Measurements from ENCODE around the gene SUN5. TPM values are rescaled to one million over a fixed set of nuclear protein-coding genes. Genes with fewer than 3 reads are reported as not detected.
"Not testable (repeated sequence)": the region's sequence is repeated elsewhere in the genome, so short reads cannot be mapped to it uniquely, and the experiment has no call there.

SUN5 gene
- total and polyA plus RNA-seq, 5 experiments from 2014 or later = not detected

- ATAC-seq (peak; percentile 21 to 43), DNase-seq (peak in 9 of 10 donors; percentile 28 to 78 (median 69))
- H3K27ac Mint-ChIP-seq = peak overlapping the region in 1 of 10 donors; percentile 98
- H3K4me1 Mint-ChIP-seq = peaks cover 11 to 68% (median 29%) of the 10 kb centered on the region in 4 donors
- H3K27me3 Mint-ChIP-seq = no peaks in the 10 kb centered on the region
- POLR2A ChIA-PET = interaction anchor here (0.5 to 4.2 kb wide), 9 partner anchors 10 to 433 kb away, joined by 3 to 25 read pairs (median 4); no protein-coding TSS in a partner anchor
- H3K36me3 Mint-ChIP-seq = no peaks in the 10 kb centered on the region
- H3K9me3 Mint-ChIP-seq = no peaks in the 10 kb centered on the region
- H3K4me3 Mint-ChIP-seq = peak overlapping the region in 9 of 10 donors; percentile 63 to 87 (median 77)
Measured at GRCh38 chr20:32967961-32968457, 36.2 kb downstream of the SUN5 start.

GRCh38 chr20:32966881-32967781 is 37.1 kb downstream of the SUN5 start:
- no peaks in the 10 kb centered on the region for H3K36me3 Mint-ChIP-seq
- H3K9me3 Mint-ChIP-seq = no peaks in the 10 kb centered on the region
- ATAC-seq (peak; percentile 43 to 48), DNase-seq (peak in 9 of 10 donors; percentile 34 to 85 (median 71))
- H3K27me3 Mint-ChIP-seq = no peaks in the 10 kb centered on the region
- H3K4me1 Mint-ChIP-seq = peaks cover 18 to 77% (median 32%) of the 10 kb centered on the region in 4 donors
- H3K4me3 Mint-ChIP-seq = peak overlapping the region in 9 of 10 donors; percentile 63 to 87 (median 77)
- peak overlapping the region in 1 of 10 donors; percentile 98 for H3K27ac Mint-ChIP-seq
- POLR2A ChIA-PET = interaction anchor here (0.6 to 4.2 kb wide), 10 partner anchors 9 to 432 kb away, joined by 3 to 25 read pairs (median 4); no protein-coding TSS in a partner anchor

- POLR2A ChIA-PET = interaction anchor here (0.6 to 4.2 kb wide), 7 partner anchors 9 to 110 kb away, joined by 3 to 25 read pairs (median 6); no protein-coding TSS in a partner anchor
- Mint-ChIP-seq H3K4me3 (peak overlapping the region in 9 of 10 donors; percentile 32 to 87 (median 77)), H3K4me1 (peaks cover 24 to 84% (median 38%) of the 10 kb centered on the region in 4 donors), H3K27me3 (no peaks in the 10 kb centered on the region), H3K27ac (peak overlapping the region in 1 of 10 donors; percentile 98), H3K9me3 (no peaks in the 10 kb centered on the region), H3K36me3 (no peaks in the 10 kb centered on the region)
- DNase-seq (peak in 1 of 10 donors; percentile 16), ATAC-seq (no peak)
Measured at GRCh38 chr20:32966382-32966781, 37.9 kb downstream of the SUN5 start.

- Mint-ChIP-seq H3K4me1 (peaks cover 26 to 89% (median 42%) of the 10 kb centered on the region in 4 donors), H3K4me3 (peak overlapping the region in 7 of 10 donors; percentile 33 to 87 (median 71)), H3K27ac (peak overlapping the region in 5 of 10 donors; percentile 67 to 98 (median 82)), H3K27me3 (no peaks in the 10 kb centered on the region), H3K36me3 (no peaks in the 10 kb centered on the region), H3K9me3 (no peaks in the 10 kb centered on the region)
- POLR2A ChIA-PET = interaction anchor here (0.9 to 4.2 kb wide), 6 partner anchors 8 to 20 kb away, joined by 3 to 25 read pairs (median 6); no protein-coding TSS in a partner anchor
- peak in 6 of 10 donors; percentile 30 to 57 (median 48) for DNase-seq
- ATAC-seq = peak; percentile 32 to 48
Measured at GRCh38 chr20:32965581-32966373, 38.5 kb downstream of the SUN5 start.

- H3K27ac Mint-ChIP-seq = peak overlapping the region in 5 of 10 donors; percentile 3 to 98 (median 74)
- no peaks in the 10 kb centered on the region for H3K27me3 Mint-ChIP-seq
- DNase-seq (no peak), ATAC-seq (no peak)
- POLR2A ChIA-PET = interaction anchor here (1.5 to 1.8 kb wide), 2 partner anchors 9 to 12 kb away, joined by 3 to 9 read pairs; no protein-coding TSS in a partner anchor
- H3K36me3 Mint-ChIP-seq = no peaks in the 10 kb centered on the region
- peak overlapping the region in 7 of 10 donors; percentile 33 to 78 (median 52) for H3K4me3 Mint-ChIP-seq
- H3K9me3 Mint-ChIP-seq = no peaks in the 10 kb centered on the region
- H3K4me1 Mint-ChIP-seq = peaks cover 26 to 87% (median 41%) of the 10 kb centered on the region in 4 donors
Measured at GRCh38 chr20:32965115-32965514, 39.1 kb downstream of the SUN5 start.

- Mint-ChIP-seq H3K27ac (peak overlapping the region in 2 of 10 donors; percentile 25 to 35), H3K36me3 (no peaks in the 10 kb centered on the region), H3K4me3 (peak overlapping the region in 1 of 10 donors; percentile 33), H3K4me1 (peaks cover 26 to 83% (median 39%) of the 10 kb centered on the region in 4 donors), H3K9me3 (no peaks in the 10 kb centered on the region), H3K27me3 (no peaks in the 10 kb centered on the region)
- DNase-seq (no peak), ATAC-seq (no peak)
- POLR2A ChIA-PET = interaction anchor here (1.5 to 1.8 kb wide), 2 partner anchors 10 to 13 kb away, joined by 3 to 9 read pairs; no protein-coding TSS in a partner anchor
Measured at GRCh38 chr20:32964575-32964974, 39.7 kb downstream of the SUN5 start.

GRCh38 chr20:32963176-32963575 is 41.1 kb downstream of the SUN5 start:
- Mint-ChIP-seq H3K27ac (peak overlapping the region in 6 of 10 donors; percentile 2 to 92 (median 60)), H3K4me1 (peaks cover 28 to 77% (median 41%) of the 10 kb centered on the region in 4 donors), H3K27me3 (no peaks in the 10 kb centered on the region), H3K36me3 (peaks cover 0 to 7% (median 1%) of the 10 kb centered on the region in 3 donors), H3K9me3 (peaks cover 0 to 8% (median 2%) of the 10 kb centered on the region in 9 donors), H3K4me3 (peak overlapping the region in 1 of 10 donors; percentile 42)
- ATAC-seq (no peak), DNase-seq (no peak)
- POLR2A ChIA-PET = no interaction called here

GRCh38 chr20:32962646-32963045 is 41.6 kb downstream of the SUN5 start:
- ATAC-seq, H3K27me3 Mint-ChIP-seq, DNase-seq, H3K4me3 Mint-ChIP-seq: not testable (repeated sequence)
- POLR2A ChIA-PET = interaction anchor here (1.3 kb wide), 1 partner anchor 8 kb away, joined by 3 read pairs; no protein-coding TSS in a partner anchor
- Mint-ChIP-seq H3K9me3 (peaks cover 0 to 13% (median 8%) of the 10 kb centered on the region in 9 donors), H3K27ac (peak overlapping the region in 4 of 10 donors; percentile 39 to 92 (median 65)), H3K4me1 (peaks cover 28 to 72% (median 39%) of the 10 kb centered on the region in 4 donors), H3K36me3 (peaks cover 0 to 11% (median 7%) of the 10 kb centered on the region in 3 donors)

GRCh38 chr20:32962053-32962452 is 42.2 kb downstream of the SUN5 start:
- Mint-ChIP-seq H3K27me3 (no peaks in the 10 kb centered on the region), H3K4me3 (no peak overlapping the region), H3K27ac (peak overlapping the region in 5 of 10 donors; percentile 2 to 92 (median 84)), H3K9me3 (peaks cover 0 to 18% (median 10%) of the 10 kb centered on the region in 9 donors), H3K4me1 (peaks cover 28 to 66% (median 36%) of the 10 kb centered on the region in 4 donors), H3K36me3 (peaks cover 0 to 11% (median 11%) of the 10 kb centered on the region in 3 donors)
- DNase-seq (no peak), ATAC-seq (no peak)
- POLR2A ChIA-PET = interaction anchor here (1.3 kb wide), 1 partner anchor 9 kb away, joined by 3 read pairs; no protein-coding TSS in a partner anchor

GRCh38 chr20:32960849-32961731 is 43.1 kb downstream of the SUN5 start:
- DNase-seq (no peak), ATAC-seq (no peak)
- peaks cover 28 to 56% (median 33%) of the 10 kb centered on the region in 4 donors for H3K4me1 Mint-ChIP-seq
- POLR2A ChIA-PET = interaction anchor here (1.2 kb wide), 1 partner anchor 11 kb away, joined by 3 read pairs; no protein-coding TSS in a partner anchor
- no peaks in the 10 kb centered on the region for H3K27me3 Mint-ChIP-seq
- no peak overlapping the region for H3K4me3 Mint-ChIP-seq
- H3K27ac Mint-ChIP-seq = peak overlapping the region in 8 of 10 donors; percentile 4 to 92 (median 42)
- H3K9me3 Mint-ChIP-seq = peaks cover 4 to 26% (median 13%) of the 10 kb centered on the region in 9 donors
- peaks cover 0 to 17% (median 17%) of the 10 kb centered on the region in 3 donors for H3K36me3 Mint-ChIP-seq

- Mint-ChIP-seq H3K4me1 (peaks cover 25 to 47% (median 33%) of the 10 kb centered on the region in 4 donors), H3K27ac (peak overlapping the region in 2 of 10 donors; percentile 15 to 46), H3K36me3 (peaks cover 0 to 21% (median 17%) of the 10 kb centered on the region in 3 donors), H3K4me3 (no peak overlapping the region), H3K9me3 (peaks cover 4 to 31% (median 16%) of the 10 kb centered on the region in 9 donors), H3K27me3 (no peaks in the 10 kb centered on the region)
- no peak for DNase-seq
- no peak for ATAC-seq
- POLR2A ChIA-PET = interaction anchor here (1.2 kb wide), 1 partner anchor 12 kb away, joined by 3 read pairs; no protein-coding TSS in a partner anchor
Measured at GRCh38 chr20:32960222-32960518, 44.1 kb downstream of the SUN5 start.

Data from naive thymus-derived CD8-positive, alpha-beta T cell (primary cell).